Amniotic stem cell (primary cell): ENCODE data around the gene GRM5.
"Not testable (repeated sequence)": the region's sequence is repeated elsewhere in the genome, so short reads cannot be mapped to it uniquely, and the experiment has no call there.

Source experiments
- DNase-seq: peaks from one replicate; lab custom pipeline; 2025; lab: John Stamatoyannopoulos, UW

The GRM5 gene

DNA sequence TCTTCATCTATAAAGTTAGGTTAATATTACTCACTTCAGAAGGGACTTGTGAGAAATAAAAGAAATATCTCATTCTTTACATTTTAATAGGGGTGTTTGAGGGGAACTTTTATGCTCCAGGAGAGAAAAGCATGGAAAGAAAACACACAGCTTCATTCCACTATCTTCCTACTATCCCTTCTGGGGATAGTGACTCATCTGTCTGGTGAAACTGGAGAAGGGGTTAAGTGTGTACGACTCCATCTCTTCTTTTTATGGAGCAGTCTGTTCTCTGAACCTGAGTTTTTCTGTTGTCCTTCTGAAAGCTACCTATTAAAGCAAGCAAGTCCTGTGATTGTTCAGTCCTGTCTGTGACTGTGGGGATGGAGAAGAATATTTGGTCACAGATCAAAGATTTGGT is 227.6 kb downstream of the GRM5 start:
- peak; percentile 5 for DNase-seq

- DNase-seq = not testable (repeated sequence)
These were observed 230.1 kb downstream of the GRM5 start for GRCh38 chr11:88835709-88836108.

DNA sequence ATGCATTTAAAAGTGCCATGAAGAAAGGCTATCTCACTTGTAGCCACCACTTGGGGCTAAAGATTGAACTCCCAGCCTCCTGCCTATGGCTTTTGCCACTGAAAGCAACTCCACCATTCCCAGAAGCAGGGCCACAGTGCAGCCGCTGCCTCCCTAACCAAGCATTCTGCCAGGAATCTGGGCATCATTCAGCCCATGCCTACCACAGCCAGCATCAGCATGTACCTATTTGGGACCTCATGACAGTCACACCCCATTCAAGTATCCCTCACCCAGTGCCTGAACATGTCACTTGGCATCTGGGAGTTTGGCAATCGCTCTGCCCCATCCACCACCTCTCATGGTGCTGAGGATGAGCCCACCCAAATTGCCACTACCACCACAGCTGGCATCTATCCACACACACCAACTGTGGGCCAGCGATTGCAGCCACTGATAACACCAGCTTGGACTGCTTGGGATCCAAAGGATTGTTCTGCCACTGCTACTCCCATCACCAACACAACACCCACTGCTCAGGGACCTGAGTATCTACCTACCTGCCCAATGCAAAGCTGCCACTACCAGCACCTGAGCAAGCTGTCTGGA is 234.4 kb downstream of the GRM5 start:
- no peak for DNase-seq

GRCh38 chr11:88827018-88827676 is 238.6 kb downstream of the GRM5 start:
- no peak for DNase-seq

- no peak for DNase-seq
These were observed 246.2 kb downstream of the GRM5 start for GRCh38 chr11:88819616-88820015.

DNA sequence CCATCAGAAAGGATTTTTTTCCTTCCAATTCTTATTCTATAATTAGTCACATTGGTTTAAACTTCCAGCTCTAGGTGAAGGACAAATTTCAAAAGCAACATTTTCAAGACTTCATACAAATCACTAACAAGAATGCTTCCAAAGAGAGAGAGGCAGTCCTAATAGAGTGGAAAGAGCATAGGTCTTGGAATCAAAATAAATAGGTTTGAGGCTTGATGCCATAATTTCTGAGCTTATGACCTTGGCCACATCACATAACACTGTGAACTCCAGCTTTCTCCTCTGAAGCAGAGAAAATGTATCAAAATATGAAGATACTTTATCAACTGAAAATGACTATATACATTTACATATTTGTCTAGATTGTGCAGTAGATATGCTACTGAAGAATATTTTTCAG is 246.8 kb downstream of the GRM5 start:
- no peak for DNase-seq

- no peak for DNase-seq
These were observed 250.3 kb downstream of the GRM5 start for GRCh38 chr11:88815505-88815904.

DNA sequence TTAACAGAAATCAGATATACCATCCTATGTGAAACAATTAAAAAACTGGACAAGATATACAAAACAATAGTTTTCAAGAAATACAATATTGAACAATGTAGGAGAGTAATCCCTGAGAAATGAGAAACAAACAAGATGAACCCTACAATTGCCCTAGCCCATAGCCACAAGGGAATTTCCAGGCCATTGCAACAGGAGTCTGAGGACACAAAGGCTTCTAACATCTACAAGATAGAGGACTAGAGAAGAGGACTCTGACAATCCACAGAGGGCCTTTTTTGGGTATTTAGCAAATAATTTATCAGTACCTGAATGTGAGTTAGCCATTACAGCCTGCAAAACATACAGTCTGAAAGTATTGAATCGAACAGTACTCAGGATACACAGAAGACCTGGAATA is 251.7 kb downstream of the GRM5 start:
- no peak for DNase-seq

GRCh38 chr11:88813233-88813915 is 252.4 kb downstream of the GRM5 start:
- DNase-seq = no peak

- no peak for DNase-seq
These were observed 255.2 kb downstream of the GRM5 start for GRCh38 chr11:88810420-88811097.

DNA sequence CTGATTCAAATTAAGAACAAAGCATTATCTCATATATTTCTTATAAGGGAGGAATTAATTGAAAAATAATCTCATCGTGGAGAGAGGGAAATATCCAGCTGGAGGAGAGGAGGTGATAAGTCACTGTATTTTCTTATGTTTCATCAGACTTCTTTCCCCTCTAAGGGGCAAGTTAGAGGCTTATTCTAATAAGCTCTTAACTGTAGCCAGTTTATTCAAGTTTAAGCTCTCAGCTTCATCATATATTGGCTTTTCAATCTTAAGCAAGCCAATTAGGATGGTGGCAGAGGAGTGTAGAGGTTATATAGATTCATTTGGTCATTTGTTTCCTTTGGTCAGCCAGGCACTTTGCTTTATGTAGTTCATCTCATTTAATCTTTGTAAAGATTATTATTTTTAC is 256.7 kb downstream of the GRM5 start:
- no peak for DNase-seq

- DNase-seq = no peak
These were observed 258.4 kb downstream of the GRM5 start for GRCh38 chr11:88807349-88807748.

GRCh38 chr11:88806410-88806809 is 259.4 kb downstream of the GRM5 start:
- DNase-seq = no peak

DNA sequence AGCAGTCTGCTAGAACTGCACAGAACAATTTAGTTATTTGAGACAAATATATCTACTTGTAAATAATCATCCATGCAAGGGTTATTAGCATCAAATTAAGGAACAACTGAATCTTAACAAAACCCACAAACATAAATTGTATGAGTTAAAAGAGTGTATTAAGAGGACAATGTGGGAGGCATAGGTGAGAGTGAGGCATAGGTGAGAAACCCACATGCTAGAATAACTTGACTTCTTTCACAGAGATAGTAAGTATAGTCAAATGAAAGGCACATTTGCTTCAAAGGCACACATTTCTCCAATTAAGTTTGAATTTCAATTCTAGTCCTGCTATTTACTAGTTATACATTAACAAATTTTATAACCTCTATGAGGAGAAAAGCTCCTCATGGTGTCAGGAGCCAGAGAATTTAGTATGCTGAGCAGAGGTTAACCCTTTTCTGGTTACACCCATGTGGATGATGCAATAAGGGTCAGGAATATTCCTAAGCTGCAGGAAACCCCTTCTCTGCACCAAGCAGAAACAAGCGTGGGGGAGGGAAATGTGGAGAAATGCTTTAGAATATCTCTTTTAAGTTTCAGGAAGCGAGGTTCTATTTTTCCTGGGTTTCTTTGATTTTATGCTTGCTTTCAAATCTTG is 264.2 kb downstream of the GRM5 start:
- no peak for DNase-seq

DNA sequence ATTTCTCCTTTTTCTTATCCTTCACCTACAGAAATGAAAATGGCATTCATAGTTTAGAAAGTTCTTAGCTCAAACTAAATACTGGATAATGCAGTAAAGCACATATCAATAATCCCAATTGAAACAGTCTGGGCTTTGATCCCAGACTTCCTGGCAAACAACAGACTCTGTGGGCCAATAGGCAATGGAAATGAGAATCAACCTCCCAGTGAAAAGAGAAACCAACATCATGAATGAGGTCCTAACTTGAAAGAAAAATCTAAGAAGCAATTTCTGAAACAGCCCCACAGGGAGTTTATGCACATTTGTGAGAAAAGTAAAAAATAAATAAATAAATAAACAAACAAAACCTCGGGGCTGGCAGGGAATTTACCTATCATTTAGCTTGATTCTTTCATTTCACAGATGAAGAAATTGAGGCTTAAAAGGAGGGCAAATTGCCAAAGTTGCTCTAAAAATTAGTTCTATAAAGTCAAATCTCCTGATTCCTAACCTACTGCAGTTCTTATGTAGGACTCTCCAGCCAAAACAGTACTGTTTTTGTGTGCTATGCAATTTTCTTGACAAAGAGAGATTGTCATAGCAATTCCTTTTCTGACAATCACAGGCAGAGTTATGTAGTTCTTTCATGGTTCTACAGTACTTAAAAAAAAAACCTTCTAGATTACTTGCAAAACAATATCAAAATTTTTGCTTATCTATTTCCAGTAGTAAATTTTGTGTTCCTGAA is 265.8 kb downstream of the GRM5 start:
- no peak for DNase-seq

- DNase-seq = no peak
These were observed 275.6 kb downstream of the GRM5 start for GRCh38 chr11:88790182-88790581.

GRCh38 chr11:88779577-88779976 is 286.2 kb downstream of the GRM5 start:
- peak; percentile 7 for DNase-seq

DNA sequence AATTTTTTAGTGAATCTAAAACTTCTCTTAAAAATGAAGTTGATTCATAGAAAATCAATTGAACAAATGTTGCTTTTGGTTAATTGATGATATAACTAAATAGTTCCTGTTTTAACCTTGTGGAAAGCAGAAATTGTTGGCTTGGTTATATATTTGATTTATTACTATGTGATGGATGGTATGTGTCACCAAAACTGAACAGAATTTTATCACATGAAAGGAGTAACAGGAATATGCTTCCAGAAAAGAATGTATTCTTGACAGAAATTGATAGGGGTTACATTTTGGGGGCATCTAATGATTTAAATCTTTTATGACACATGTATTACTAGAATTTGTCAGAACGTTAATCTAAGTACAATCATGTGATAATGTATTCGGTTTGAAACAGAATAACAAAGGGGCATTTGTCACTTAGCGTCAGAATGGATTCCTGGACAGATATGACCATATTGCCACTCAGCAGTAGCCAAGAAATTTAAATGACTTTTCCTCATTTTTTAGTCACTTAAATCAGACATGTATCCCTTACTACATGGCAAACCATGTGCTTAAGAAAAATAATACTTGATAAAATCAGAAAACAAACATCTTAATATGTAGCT is 295.2 kb downstream of the GRM5 start:
- no peak for DNase-seq

- DNase-seq = no peak
These were observed 321.6 kb downstream of the GRM5 start for GRCh38 chr11:88744140-88744539.

DNA sequence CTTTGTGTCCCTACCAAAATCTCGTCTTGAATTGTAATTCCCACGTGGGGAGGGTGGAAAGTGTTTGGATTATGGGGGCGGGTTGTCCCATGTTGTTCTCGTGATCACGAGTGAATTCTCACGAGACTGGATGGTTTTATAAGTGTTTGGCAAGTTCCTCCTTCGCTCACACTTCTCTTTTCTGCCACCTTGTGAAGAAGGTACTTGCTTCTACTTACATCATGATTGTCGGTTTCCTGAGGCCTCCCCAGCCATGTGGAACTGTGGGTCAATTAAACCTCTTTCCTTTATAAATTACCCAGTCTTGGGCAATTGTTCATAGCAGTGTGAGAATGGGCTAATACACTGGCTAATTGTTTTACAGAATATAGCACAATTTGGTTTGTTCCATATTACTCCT is 326.3 kb downstream of the GRM5 start:
- DNase-seq = no peak

- no peak for DNase-seq
These were observed 356.2 kb downstream of the GRM5 start for GRCh38 chr11:88709567-88709966.
